Stimulated activated naive CD8-positive, alpha-beta T cell treated with anti-CD3 and anti-CD28 coated beads, Interleukin-15, Interleukin-2, amounts not matched to agents 100 ng/mL and 50 ng/mL, for 24 hours (primary cell): ENCODE data around the gene ISLR2.

Experiments
- H3K27ac Mint-ChIP-seq: one replicate; pipeline ENCODE4 v1.8.0; 2021; ENCODE audit warnings: mild to moderate bottlenecking, mixed read lengths
- H3K27me3 Mint-ChIP-seq: one replicate; pipeline ENCODE4 v1.8.0; 2021; ENCODE audit warnings: mixed read lengths
- H3K36me3 Mint-ChIP-seq: one replicate; pipeline ENCODE4 v1.8.0; 2021; ENCODE audit warnings: low read depth, mixed read lengths
- H3K4me1 Mint-ChIP-seq: one replicate; pipeline ENCODE4 v1.8.0; 2021; ENCODE audit warnings: low read depth, mixed read lengths
- H3K4me3 Mint-ChIP-seq: one replicate; pipeline ENCODE4 v1.8.0; 2021; ENCODE audit warnings: mild to moderate bottlenecking, mixed read lengths
- H3K9me3 Mint-ChIP-seq: one replicate; pipeline ENCODE4 v1.8.0; 2021; ENCODE audit warnings: mixed read lengths

Gene ISLR2

GRCh38 chr15:74124196-74124595 lies 6.2 kb upstream of the ISLR2 start:
- Mint-ChIP-seq H3K36me3 (no peaks in the 10 kb centered on the region), H3K9me3 (no peaks in the 10 kb centered on the region), H3K27me3 (peaks cover 40% of the 10 kb centered on the region), H3K4me3 (no peak overlapping the region), H3K4me1 (peaks cover 21% of the 10 kb centered on the region), H3K27ac (no peak overlapping the region)

DNA sequence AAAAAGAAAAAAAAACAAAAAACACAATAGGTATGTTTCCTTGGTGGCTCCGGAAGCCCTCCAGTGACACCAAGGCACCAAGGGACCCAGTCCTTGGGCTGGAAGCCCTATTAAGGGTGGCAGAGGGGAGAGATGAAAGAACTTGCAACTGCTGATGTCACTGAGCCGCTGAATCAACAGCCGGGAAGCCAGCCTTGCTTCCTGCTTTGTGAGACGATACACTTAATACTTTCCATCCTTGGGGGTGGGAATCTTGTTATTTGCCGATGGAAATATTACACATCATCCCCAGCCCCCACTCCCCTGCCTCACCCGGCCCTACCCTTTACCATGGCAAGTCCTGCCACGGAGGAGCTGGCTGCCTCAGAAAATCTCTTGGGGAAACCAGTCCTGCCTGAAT lies 5.6 kb upstream of the ISLR2 start:
- H3K36me3 Mint-ChIP-seq = no peaks in the 10 kb centered on the region
- peaks cover 26% of the 10 kb centered on the region for H3K4me1 Mint-ChIP-seq
- no peak overlapping the region for H3K27ac Mint-ChIP-seq

DNA sequence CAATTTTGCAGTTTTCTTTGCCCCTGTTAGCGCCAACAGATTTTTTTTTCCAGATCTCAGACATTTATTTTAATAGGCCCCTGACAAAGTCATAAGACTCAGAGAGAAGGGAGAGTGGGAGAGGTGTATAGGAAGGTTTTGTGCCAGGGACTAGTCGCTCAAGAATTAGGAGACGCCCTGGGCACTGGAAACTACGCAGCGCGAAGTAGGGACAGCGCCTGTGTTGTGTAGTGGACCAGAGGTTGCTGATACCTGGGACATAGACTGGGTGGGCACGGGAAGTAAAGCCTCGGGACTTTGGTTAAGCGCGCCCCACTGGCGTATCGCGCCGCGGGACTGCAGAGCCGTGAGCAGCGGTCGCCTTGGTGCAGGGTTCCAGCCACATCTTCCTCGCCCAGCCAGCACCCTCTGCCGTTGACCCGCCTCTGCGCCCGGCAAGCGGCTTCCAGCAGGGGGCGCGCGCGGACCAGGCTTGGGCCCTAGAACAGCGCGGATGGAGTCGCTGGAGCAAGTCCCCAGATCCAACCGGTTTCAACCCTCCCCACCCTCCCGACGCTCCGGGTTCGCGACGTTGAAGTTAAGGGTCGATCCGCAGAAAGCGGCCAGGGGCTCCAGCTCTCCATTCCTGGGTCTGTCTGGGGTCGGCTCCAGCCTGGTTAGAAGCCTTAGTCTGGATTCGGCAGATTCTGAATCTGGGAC lies 3.0 kb upstream of the ISLR2 start:
- H3K9me3 Mint-ChIP-seq = no peaks in the 10 kb centered on the region
- H3K4me3 Mint-ChIP-seq = no peak overlapping the region
- peaks cover 37% of the 10 kb centered on the region for H3K4me1 Mint-ChIP-seq
- H3K27ac Mint-ChIP-seq = no peak overlapping the region
- peaks cover 60% of the 10 kb centered on the region for H3K27me3 Mint-ChIP-seq
- no peaks in the 10 kb centered on the region for H3K36me3 Mint-ChIP-seq

More for the DNA sequence above, 5.6 kb upstream of the ISLR2 start:
- Mint-ChIP-seq H3K27me3 (peaks cover 45% of the 10 kb centered on the region), H3K4me3 (no peak overlapping the region), H3K9me3 (no peaks in the 10 kb centered on the region)

GRCh38 chr15:74127954-74128784 lies 2.2 kb upstream of the ISLR2 start:
- Mint-ChIP-seq H3K27me3 (peaks cover 68% of the 10 kb centered on the region), H3K4me1 (peaks cover 32% of the 10 kb centered on the region), H3K9me3 (no peaks in the 10 kb centered on the region), H3K36me3 (no peaks in the 10 kb centered on the region), H3K4me3 (no peak overlapping the region), H3K27ac (no peak overlapping the region)

- H3K27me3 Mint-ChIP-seq = peaks cover 71% of the 10 kb centered on the region
These were observed 1.4 kb upstream of the ISLR2 start for GRCh38 chr15:74128785-74129585.

DNA sequence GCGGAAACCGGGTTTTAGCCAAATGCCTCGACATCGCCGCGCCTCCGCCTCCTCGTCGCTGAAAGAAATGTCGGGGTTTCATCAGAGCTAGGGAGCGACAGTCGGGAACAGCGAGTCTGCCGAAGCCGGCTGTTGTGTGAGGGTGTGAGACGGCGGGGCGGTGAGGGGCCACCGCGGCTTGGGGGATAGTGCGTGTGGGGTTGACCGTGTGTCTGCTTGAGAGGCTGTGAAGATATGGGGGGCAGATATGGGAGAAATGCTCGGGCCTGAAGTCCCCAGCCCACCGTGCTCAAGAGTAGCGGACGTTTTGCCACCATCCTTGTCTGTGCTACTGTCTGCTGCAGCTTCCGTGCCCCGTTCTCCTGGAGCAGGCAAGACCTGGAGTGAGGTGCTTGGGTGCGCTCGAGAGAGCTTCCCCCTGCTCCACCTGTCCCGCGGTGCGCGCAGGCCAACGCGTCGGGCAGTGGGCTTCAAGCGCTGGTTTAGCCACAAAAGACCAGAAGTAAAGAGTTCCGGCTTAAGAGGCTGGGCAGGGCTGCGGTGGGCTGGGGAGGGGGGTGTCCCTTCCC lies 716 bp upstream of the ISLR2 start:
- Mint-ChIP-seq H3K27me3 (peaks cover 73% of the 10 kb centered on the region), H3K9me3 (no peaks in the 10 kb centered on the region)

More at GRCh38 chr15:74128785-74129585, 1.4 kb upstream of the ISLR2 start:
- H3K4me3 Mint-ChIP-seq = peak overlapping the region; percentile 20
- no peaks in the 10 kb centered on the region for H3K9me3 Mint-ChIP-seq
- no peaks in the 10 kb centered on the region for H3K36me3 Mint-ChIP-seq
- peaks cover 32% of the 10 kb centered on the region for H3K4me1 Mint-ChIP-seq
- no peak overlapping the region for H3K27ac Mint-ChIP-seq

GRCh38 chr15:74130849-74131627 lies 652 bp downstream of the ISLR2 start:
- Mint-ChIP-seq H3K36me3 (no peaks in the 10 kb centered on the region), H3K4me1 (peaks cover 46% of the 10 kb centered on the region), H3K27me3 (peaks cover 79% of the 10 kb centered on the region)

More for the DNA sequence above, 716 bp upstream of the ISLR2 start:
- no peak overlapping the region for H3K27ac Mint-ChIP-seq
- peak overlapping the region; percentile 20 for H3K4me3 Mint-ChIP-seq
- H3K36me3 Mint-ChIP-seq = no peaks in the 10 kb centered on the region
- peaks cover 37% of the 10 kb centered on the region for H3K4me1 Mint-ChIP-seq

DNA sequence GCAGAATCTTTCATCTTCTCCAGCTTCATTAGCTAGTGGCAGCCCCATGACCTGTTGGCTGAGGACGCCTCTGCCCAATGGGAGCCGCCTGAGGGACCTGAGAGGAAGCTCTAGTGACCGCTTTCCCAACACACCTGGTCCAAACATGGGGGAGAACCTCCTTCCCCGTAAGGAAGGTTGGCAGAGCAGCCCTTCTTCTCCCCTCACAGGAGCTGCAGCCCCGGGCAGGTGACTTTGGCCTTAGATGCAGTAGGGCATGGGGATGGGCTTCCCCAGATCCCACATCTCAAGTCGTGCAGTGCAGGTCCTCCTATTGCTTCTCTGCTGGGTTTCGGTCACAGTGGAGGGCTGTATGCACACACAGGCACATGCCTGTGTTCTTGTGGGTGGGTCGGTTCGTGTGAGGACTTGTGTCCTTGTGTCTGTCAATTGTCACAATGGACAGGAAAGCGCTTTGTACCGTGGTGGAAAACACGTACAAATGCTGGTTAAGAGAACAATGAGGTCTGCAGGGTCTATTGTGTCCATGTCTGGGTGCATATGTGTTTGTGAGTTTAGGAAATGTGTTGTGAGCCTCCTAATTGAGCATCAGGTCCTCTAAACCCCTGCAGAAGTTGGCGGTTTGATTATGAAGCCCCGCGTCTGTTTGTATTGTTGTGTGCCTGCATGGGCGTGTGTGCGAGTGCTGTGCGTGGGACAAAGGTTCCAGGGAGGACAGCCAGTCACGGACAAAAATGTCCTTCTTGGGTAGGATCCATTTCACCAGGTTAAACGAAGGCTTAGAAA lies 1.4 kb downstream of the ISLR2 start:
- Mint-ChIP-seq H3K27me3 (peaks cover 79% of the 10 kb centered on the region), H3K4me3 (peak overlapping the region; percentile 59), H3K4me1 (peaks cover 50% of the 10 kb centered on the region)

More at GRCh38 chr15:74130849-74131627, 652 bp downstream of the ISLR2 start:
- H3K9me3 Mint-ChIP-seq = no peaks in the 10 kb centered on the region
- H3K4me3 Mint-ChIP-seq = no peak overlapping the region
- peak overlapping the region; percentile 38 for H3K27ac Mint-ChIP-seq

DNA sequence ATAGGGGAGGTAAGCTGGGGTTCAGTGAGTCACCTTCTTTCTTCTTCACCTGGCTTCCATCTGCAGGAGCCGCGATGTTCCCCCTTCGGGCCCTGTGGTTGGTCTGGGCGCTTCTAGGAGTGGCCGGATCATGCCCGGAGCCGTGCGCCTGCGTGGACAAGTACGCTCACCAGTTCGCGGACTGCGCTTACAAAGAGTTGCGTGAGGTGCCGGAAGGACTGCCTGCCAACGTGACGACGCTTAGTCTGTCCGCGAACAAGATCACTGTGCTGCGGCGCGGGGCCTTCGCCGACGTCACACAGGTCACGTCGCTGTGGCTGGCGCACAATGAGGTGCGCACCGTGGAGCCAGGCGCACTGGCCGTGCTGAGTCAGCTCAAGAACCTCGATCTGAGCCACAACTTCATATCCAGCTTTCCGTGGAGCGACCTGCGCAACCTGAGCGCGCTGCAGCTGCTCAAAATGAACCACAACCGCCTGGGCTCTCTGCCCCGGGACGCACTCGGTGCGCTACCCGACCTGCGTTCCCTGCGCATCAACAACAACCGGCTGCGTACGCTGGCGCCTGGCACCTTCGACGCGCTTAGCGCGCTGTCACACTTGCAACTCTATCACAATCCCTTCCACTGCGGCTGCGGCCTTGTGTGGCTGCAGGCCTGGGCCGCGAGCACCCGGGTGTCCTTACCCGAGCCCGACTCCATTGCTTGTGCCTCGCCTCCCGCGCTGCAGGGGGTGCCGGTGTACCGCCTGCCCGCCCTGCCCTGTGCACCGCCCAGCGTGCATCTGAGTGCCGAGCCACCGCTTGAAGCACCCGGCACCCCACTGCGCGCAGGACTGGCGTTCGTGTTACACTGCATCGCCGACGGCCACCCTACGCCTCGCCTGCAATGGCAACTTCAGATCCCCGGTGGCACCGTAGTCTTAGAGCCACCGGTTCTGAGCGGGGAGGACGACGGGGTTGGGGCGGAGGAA lies 2.6 kb downstream of the ISLR2 start:
- Mint-ChIP-seq H3K27me3 (peaks cover 85% of the 10 kb centered on the region), H3K4me3 (no peak overlapping the region), H3K36me3 (no peaks in the 10 kb centered on the region), H3K9me3 (no peaks in the 10 kb centered on the region), H3K4me1 (peaks cover 52% of the 10 kb centered on the region), H3K27ac (peak overlapping the region; percentile 21)

More for the DNA sequence above, 1.4 kb downstream of the ISLR2 start:
- no peaks in the 10 kb centered on the region for H3K36me3 Mint-ChIP-seq
- no peaks in the 10 kb centered on the region for H3K9me3 Mint-ChIP-seq
- H3K27ac Mint-ChIP-seq = peak overlapping the region; percentile 50

DNA sequence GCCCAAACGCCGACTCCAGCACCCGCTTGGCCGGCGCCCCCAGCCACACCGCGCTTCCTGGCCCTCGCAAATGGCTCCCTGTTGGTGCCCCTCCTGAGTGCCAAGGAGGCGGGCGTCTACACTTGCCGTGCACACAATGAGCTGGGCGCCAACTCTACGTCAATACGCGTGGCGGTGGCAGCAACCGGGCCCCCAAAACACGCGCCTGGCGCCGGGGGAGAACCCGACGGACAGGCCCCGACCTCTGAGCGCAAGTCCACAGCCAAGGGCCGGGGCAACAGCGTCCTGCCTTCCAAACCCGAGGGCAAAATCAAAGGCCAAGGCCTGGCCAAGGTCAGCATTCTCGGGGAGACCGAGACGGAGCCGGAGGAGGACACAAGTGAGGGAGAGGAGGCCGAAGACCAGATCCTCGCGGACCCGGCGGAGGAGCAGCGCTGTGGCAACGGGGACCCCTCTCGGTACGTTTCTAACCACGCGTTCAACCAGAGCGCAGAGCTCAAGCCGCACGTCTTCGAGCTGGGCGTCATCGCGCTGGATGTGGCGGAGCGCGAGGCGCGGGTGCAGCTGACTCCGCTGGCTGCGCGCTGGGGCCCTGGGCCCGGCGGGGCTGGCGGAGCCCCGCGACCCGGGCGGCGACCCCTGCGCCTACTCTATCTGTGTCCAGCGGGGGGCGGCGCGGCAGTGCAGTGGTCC lies 3.5 kb downstream of the ISLR2 start:
- no peaks in the 10 kb centered on the region for H3K9me3 Mint-ChIP-seq
- peaks cover 45% of the 10 kb centered on the region for H3K4me1 Mint-ChIP-seq
- peaks cover 87% of the 10 kb centered on the region for H3K27me3 Mint-ChIP-seq
- no peak overlapping the region for H3K4me3 Mint-ChIP-seq
- no peak overlapping the region for H3K27ac Mint-ChIP-seq
- no peaks in the 10 kb centered on the region for H3K36me3 Mint-ChIP-seq

DNA sequence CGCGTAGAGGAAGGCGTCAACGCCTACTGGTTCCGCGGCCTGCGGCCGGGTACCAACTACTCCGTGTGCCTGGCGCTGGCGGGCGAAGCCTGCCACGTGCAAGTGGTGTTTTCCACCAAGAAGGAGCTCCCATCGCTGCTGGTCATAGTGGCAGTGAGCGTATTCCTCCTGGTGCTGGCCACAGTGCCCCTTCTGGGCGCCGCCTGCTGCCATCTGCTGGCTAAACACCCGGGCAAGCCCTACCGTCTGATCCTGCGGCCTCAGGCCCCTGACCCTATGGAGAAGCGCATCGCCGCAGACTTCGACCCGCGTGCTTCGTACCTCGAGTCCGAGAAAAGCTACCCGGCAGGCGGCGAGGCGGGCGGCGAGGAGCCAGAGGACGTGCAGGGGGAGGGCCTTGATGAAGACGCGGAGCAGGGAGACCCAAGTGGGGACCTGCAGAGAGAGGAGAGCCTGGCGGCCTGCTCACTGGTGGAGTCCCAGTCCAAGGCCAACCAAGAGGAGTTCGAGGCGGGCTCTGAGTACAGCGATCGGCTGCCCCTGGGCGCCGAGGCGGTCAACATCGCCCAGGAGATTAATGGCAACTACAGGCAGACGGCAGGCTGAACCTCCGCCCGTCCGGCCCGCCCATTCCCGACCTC lies 4.1 kb downstream of the ISLR2 start:
- Mint-ChIP-seq H3K36me3 (no peaks in the 10 kb centered on the region), H3K9me3 (no peaks in the 10 kb centered on the region), H3K27me3 (peaks cover 88% of the 10 kb centered on the region), H3K27ac (no peak overlapping the region), H3K4me1 (peaks cover 39% of the 10 kb centered on the region), H3K4me3 (peak overlapping the region; percentile 26)
